ENCODE measurements around the gene ANTKMT.

The ANTKMT gene

GRCh38 chr16:734981-735881 is 14.3 kb downstream of the ANTKMT start:
- no peak for TF ChIP-seq EZH2phosphoT487 (IDR thresholded peaks at IDR 0.05; ENCODE audit: borderline replicate concordance)
- TF ChIP-seq CTCF (conservative IDR thresholded peaks at IDR 0.05; ENCODE audit: low read length) = no peak
- no peaks in the 10 kb centered on the region for H3K9me2 ChIP-seq (replicated peaks; ENCODE audit: low read depth, low read length)
- no peaks in the 10 kb centered on the region for H4K20me1 ChIP-seq (ENCODE audit: insufficient read depth, low read length, poor library complexity, severe bottlenecking)
- no peaks in the 10 kb centered on the region for H3F3A ChIP-seq (ENCODE audit: low read depth)
- peaks cover 4% of the 10 kb centered on the region; the same call in 1 of the 2 replicates for H3K79me2 ChIP-seq (ENCODE audit: insufficient read depth, low read length)
- no peaks in the 10 kb centered on the region for H3K27me3 ChIP-seq (ENCODE audit: insufficient read depth, low read length, poor library complexity, severe bottlenecking)
- no peaks in the 10 kb centered on the region for H3K36me3 ChIP-seq (ENCODE audit: insufficient read depth, low read length)
- no peaks in the 10 kb centered on the region for H3K4me1 ChIP-seq (ENCODE audit: insufficient read depth, low read length, poor library complexity, severe bottlenecking)
- H3K9me3 ChIP-seq (ENCODE audit: insufficient read depth, low read depth, low read length) = no peaks in the 10 kb centered on the region
- no peak overlapping the region for H3K4me3 ChIP-seq (ENCODE audit: low read length, poor library complexity, severe bottlenecking)
- H3K4me2 ChIP-seq (ENCODE audit: low read depth, low read length, poor library complexity, severe bottlenecking) = no peak overlapping the region
- no peak overlapping the region for H3K9ac ChIP-seq (ENCODE audit: low read depth, low read length, poor library complexity, severe bottlenecking)
- H2AFZ ChIP-seq (ENCODE audit: low read length) = no peak overlapping the region

GRCh38 chr16:735982-736453 is 15.1 kb downstream of the ANTKMT start:
- no peaks in the 10 kb centered on the region for H3K4me1 ChIP-seq (ENCODE audit: insufficient read depth, low read length, poor library complexity, severe bottlenecking)
- TF ChIP-seq EZH2phosphoT487 (IDR thresholded peaks at IDR 0.05; ENCODE audit: borderline replicate concordance) = no peak
- no peak for TF ChIP-seq CTCF (conservative IDR thresholded peaks at IDR 0.05; ENCODE audit: low read length)
- no peaks in the 10 kb centered on the region for H3K27me3 ChIP-seq (ENCODE audit: insufficient read depth, low read length, poor library complexity, severe bottlenecking)
- no peaks in the 10 kb centered on the region for H3K9me3 ChIP-seq (ENCODE audit: insufficient read depth, low read depth, low read length)
- H3K9ac ChIP-seq (ENCODE audit: low read depth, low read length, poor library complexity, severe bottlenecking) = no peak overlapping the region
- no peak overlapping the region for H2AFZ ChIP-seq (ENCODE audit: low read length)
- no peaks in the 10 kb centered on the region for H4K20me1 ChIP-seq (ENCODE audit: insufficient read depth, low read length, poor library complexity, severe bottlenecking)
- H3K9me2 ChIP-seq (replicated peaks; ENCODE audit: low read depth, low read length) = no peaks in the 10 kb centered on the region
- no peak overlapping the region for H3K4me2 ChIP-seq (ENCODE audit: low read depth, low read length, poor library complexity, severe bottlenecking)
- H3K36me3 ChIP-seq (ENCODE audit: insufficient read depth, low read length) = no peaks in the 10 kb centered on the region
- no peaks in the 10 kb centered on the region for H3F3A ChIP-seq (ENCODE audit: low read depth)
- H3K79me2 ChIP-seq (ENCODE audit: insufficient read depth, low read length) = peaks cover 7% of the 10 kb centered on the region; the same call in 1 of the 2 replicates
- H3K4me3 ChIP-seq (ENCODE audit: low read length, poor library complexity, severe bottlenecking) = no peak overlapping the region

GRCh38 chr16:736936-737481 is 16.1 kb downstream of the ANTKMT start:
- H3K9me2 ChIP-seq (replicated peaks; ENCODE audit: low read depth, low read length) = no peaks in the 10 kb centered on the region
- H3K9ac ChIP-seq (ENCODE audit: low read depth, low read length, poor library complexity, severe bottlenecking) = no peak overlapping the region
- no peaks in the 10 kb centered on the region for H3K4me1 ChIP-seq (ENCODE audit: insufficient read depth, low read length, poor library complexity, severe bottlenecking)
- no peak overlapping the region for H3K4me2 ChIP-seq (ENCODE audit: low read depth, low read length, poor library complexity, severe bottlenecking)
- H3K36me3 ChIP-seq (ENCODE audit: insufficient read depth, low read length) = no peaks in the 10 kb centered on the region
- H3F3A ChIP-seq (ENCODE audit: low read depth) = no peaks in the 10 kb centered on the region
- no peak overlapping the region for H3K4me3 ChIP-seq (ENCODE audit: low read length, poor library complexity, severe bottlenecking)
- no peaks in the 10 kb centered on the region for H3K9me3 ChIP-seq (ENCODE audit: insufficient read depth, low read depth, low read length)
- TF ChIP-seq CTCF (conservative IDR thresholded peaks at IDR 0.05; ENCODE audit: low read length) = no peak
- TF ChIP-seq EZH2phosphoT487 (IDR thresholded peaks at IDR 0.05; ENCODE audit: borderline replicate concordance) = no peak
- H4K20me1 ChIP-seq (ENCODE audit: insufficient read depth, low read length, poor library complexity, severe bottlenecking) = no peaks in the 10 kb centered on the region
- H3K27me3 ChIP-seq (ENCODE audit: insufficient read depth, low read length, poor library complexity, severe bottlenecking) = no peaks in the 10 kb centered on the region
- no peak overlapping the region for H2AFZ ChIP-seq (ENCODE audit: low read length)
- H3K79me2 ChIP-seq (ENCODE audit: insufficient read depth, low read length) = peaks cover 7% of the 10 kb centered on the region; the same call in 1 of the 2 replicates
